ENCODE results near the gene NHLRC1.

The NHLRC1 gene

GRCh38 chr6:18107061-18107460, 15.4 kb downstream of the NHLRC1 start:
- Histone ChIP-seq H3K9me3 (ENCODE audit: control insufficient read depth, low read length) (no peaks in the 10 kb centered on the region), H3K27ac (ENCODE audit: low read depth, low read length, severe bottlenecking) (no peak overlapping the region), H3K4me3 (ENCODE audit: extremely low read depth, insufficient read depth, low read length, poor library complexity, severe bottlenecking) (no peak overlapping the region), H3K36me3 (ENCODE audit: control insufficient read depth, insufficient read depth, low read length) (no peaks in the 10 kb centered on the region), H3K4me1 (ENCODE audit: control insufficient read depth, insufficient read depth, low read length, poor library complexity, severe bottlenecking) (no peaks in the 10 kb centered on the region)
- no CpG with 5 or more reads among the region's 1 CpG for WGBS, 2 experiments (ENCODE audit: insufficient coverage in 2 of 2)

- no peak overlapping the region for H3K4me3 ChIP-seq (ENCODE audit: extremely low read depth, insufficient read depth, low read length, poor library complexity, severe bottlenecking)
- H3K9me3 ChIP-seq (ENCODE audit: control insufficient read depth, low read length) = no peaks in the 10 kb centered on the region
- no peak overlapping the region for H3K27ac ChIP-seq (ENCODE audit: low read depth, low read length, severe bottlenecking)
- H3K4me1 ChIP-seq (ENCODE audit: control insufficient read depth, insufficient read depth, low read length, poor library complexity, severe bottlenecking) = no peaks in the 10 kb centered on the region
- no peaks in the 10 kb centered on the region for H3K36me3 ChIP-seq (ENCODE audit: control insufficient read depth, insufficient read depth, low read length)
- WGBS, 2 experiments (ENCODE audit: insufficient coverage in 2 of 2) = 89 to 93% methylated on average over 5 of the region's 6 CpGs
Measured at GRCh38 chr6:18102783-18103509, 19.5 kb downstream of the NHLRC1 start.

GRCh38 chr6:18101873-18102272, 20.6 kb downstream of the NHLRC1 start:
- Histone ChIP-seq H3K4me3 (ENCODE audit: extremely low read depth, insufficient read depth, low read length, poor library complexity, severe bottlenecking) (no peak overlapping the region), H3K4me1 (ENCODE audit: control insufficient read depth, insufficient read depth, low read length, poor library complexity, severe bottlenecking) (no peaks in the 10 kb centered on the region), H3K9me3 (ENCODE audit: control insufficient read depth, low read length) (no peaks in the 10 kb centered on the region), H3K27ac (ENCODE audit: low read depth, low read length, severe bottlenecking) (no peak overlapping the region), H3K36me3 (ENCODE audit: control insufficient read depth, insufficient read depth, low read length) (no peaks in the 10 kb centered on the region)
- 100% methylated on average over 1 of the region's 2 CpGs; no CpG with 5 or more reads in 1 of the 2 experiments for WGBS, 2 experiments (ENCODE audit: insufficient coverage in 2 of 2)

- Histone ChIP-seq H3K4me3 (ENCODE audit: extremely low read depth, insufficient read depth, low read length, poor library complexity, severe bottlenecking) (no peak overlapping the region), H3K9me3 (ENCODE audit: control insufficient read depth, low read length) (no peaks in the 10 kb centered on the region), H3K4me1 (ENCODE audit: control insufficient read depth, insufficient read depth, low read length, poor library complexity, severe bottlenecking) (no peaks in the 10 kb centered on the region), H3K27ac (ENCODE audit: low read depth, low read length, severe bottlenecking) (no peak overlapping the region), H3K36me3 (ENCODE audit: control insufficient read depth, insufficient read depth, low read length) (no peaks in the 10 kb centered on the region)
- no CpG with 5 or more reads among the region's 1 CpG for WGBS, 2 experiments (ENCODE audit: insufficient coverage in 2 of 2)
Measured at GRCh38 chr6:18101271-18101670, 21.2 kb downstream of the NHLRC1 start.

GRCh38 chr6:18100296-18100695, 22.2 kb downstream of the NHLRC1 start:
- H3K27ac ChIP-seq (ENCODE audit: low read depth, low read length, severe bottlenecking) = no peak overlapping the region
- no peaks in the 10 kb centered on the region for H3K4me1 ChIP-seq (ENCODE audit: control insufficient read depth, insufficient read depth, low read length, poor library complexity, severe bottlenecking)
- 80 to 87% methylated on average over 3 of the region's 3 CpGs for WGBS, 2 experiments (ENCODE audit: insufficient coverage in 2 of 2)
- no peak overlapping the region for H3K4me3 ChIP-seq (ENCODE audit: extremely low read depth, insufficient read depth, low read length, poor library complexity, severe bottlenecking)
- no peaks in the 10 kb centered on the region for H3K9me3 ChIP-seq (ENCODE audit: control insufficient read depth, low read length)
- H3K36me3 ChIP-seq (ENCODE audit: control insufficient read depth, insufficient read depth, low read length) = no peaks in the 10 kb centered on the region

GRCh38 chr6:18099511-18099910, 23.0 kb downstream of the NHLRC1 start:
- Histone ChIP-seq H3K36me3 (ENCODE audit: control insufficient read depth, insufficient read depth, low read length) (no peaks in the 10 kb centered on the region), H3K4me1 (ENCODE audit: control insufficient read depth, insufficient read depth, low read length, poor library complexity, severe bottlenecking) (no peaks in the 10 kb centered on the region), H3K4me3 (ENCODE audit: extremely low read depth, insufficient read depth, low read length, poor library complexity, severe bottlenecking) (no peak overlapping the region), H3K9me3 (ENCODE audit: control insufficient read depth, low read length) (no peaks in the 10 kb centered on the region), H3K27ac (ENCODE audit: low read depth, low read length, severe bottlenecking) (no peak overlapping the region)
- 78 to 100% methylated on average over 1 of the region's 2 CpGs for WGBS, 2 experiments (ENCODE audit: insufficient coverage in 2 of 2)

GRCh38 chr6:18096423-18096822, 26.1 kb downstream of the NHLRC1 start:
- whole genome bisulfite sequencing, 2 experiments (ENCODE audit: insufficient coverage in 2 of 2) = 100% methylated on average over 1 of the region's 3 CpGs

GRCh38 chr6:18091382-18091781, 31.1 kb downstream of the NHLRC1 start:
- 88% methylated on average over 1 of the region's 1 CpG; no CpG with 5 or more reads in 1 of the 2 experiments for WGBS, 2 experiments (ENCODE audit: insufficient coverage in 2 of 2)
- Histone ChIP-seq H3K36me3 (ENCODE audit: control insufficient read depth, insufficient read depth, low read length) (no peaks in the 10 kb centered on the region), H3K4me1 (ENCODE audit: control insufficient read depth, insufficient read depth, low read length, poor library complexity, severe bottlenecking) (no peaks in the 10 kb centered on the region), H3K27ac (ENCODE audit: low read depth, low read length, severe bottlenecking) (no peak overlapping the region), H3K4me3 (ENCODE audit: extremely low read depth, insufficient read depth, low read length, poor library complexity, severe bottlenecking) (no peak overlapping the region), H3K9me3 (ENCODE audit: control insufficient read depth, low read length) (peaks cover 18% of the 10 kb centered on the region)

More at GRCh38 chr6:18096423-18096822, 26.1 kb downstream of the NHLRC1 start:
- no peak overlapping the region for H3K27ac ChIP-seq (ENCODE audit: low read depth, low read length, severe bottlenecking)
- peaks cover 2% of the 10 kb centered on the region for H3K9me3 ChIP-seq (ENCODE audit: control insufficient read depth, low read length)
- no peak overlapping the region for H3K4me3 ChIP-seq (ENCODE audit: extremely low read depth, insufficient read depth, low read length, poor library complexity, severe bottlenecking)
- no peaks in the 10 kb centered on the region for H3K36me3 ChIP-seq (ENCODE audit: control insufficient read depth, insufficient read depth, low read length)
- no peaks in the 10 kb centered on the region for H3K4me1 ChIP-seq (ENCODE audit: control insufficient read depth, insufficient read depth, low read length, poor library complexity, severe bottlenecking)

- Histone ChIP-seq H3K36me3 (ENCODE audit: control insufficient read depth, insufficient read depth, low read length) (no peaks in the 10 kb centered on the region), H3K4me1 (ENCODE audit: control insufficient read depth, insufficient read depth, low read length, poor library complexity, severe bottlenecking) (no peaks in the 10 kb centered on the region), H3K9me3 (ENCODE audit: control insufficient read depth, low read length) (peaks cover 18% of the 10 kb centered on the region), H3K27ac (ENCODE audit: low read depth, low read length, severe bottlenecking) (no peak overlapping the region), H3K4me3 (ENCODE audit: extremely low read depth, insufficient read depth, low read length, poor library complexity, severe bottlenecking) (no peak overlapping the region)
- WGBS, 2 experiments (ENCODE audit: insufficient coverage in 2 of 2) = no CpG with 5 or more reads among the region's 1 CpG
Measured at GRCh38 chr6:18090349-18090786, 32.1 kb downstream of the NHLRC1 start.

GRCh38 chr6:18088419-18089296, 33.8 kb downstream of the NHLRC1 start:
- Histone ChIP-seq H3K9me3 (ENCODE audit: control insufficient read depth, low read length) (peaks cover 18% of the 10 kb centered on the region), H3K36me3 (ENCODE audit: control insufficient read depth, insufficient read depth, low read length) (no peaks in the 10 kb centered on the region), H3K4me3 (ENCODE audit: extremely low read depth, insufficient read depth, low read length, poor library complexity, severe bottlenecking) (no peak overlapping the region), H3K4me1 (ENCODE audit: control insufficient read depth, insufficient read depth, low read length, poor library complexity, severe bottlenecking) (no peaks in the 10 kb centered on the region), H3K27ac (ENCODE audit: low read depth, low read length, severe bottlenecking) (no peak overlapping the region)
- WGBS, 2 experiments (ENCODE audit: insufficient coverage in 2 of 2) = 50% methylated on average over 1 of the region's 5 CpGs; no CpG with 5 or more reads in 1 of the 2 experiments
